ENCODE results near the gene CRAT.
A peak's percentile ranks its signal among the peaks of the same experiment; 100 is the strongest.

CRAT gene

DNA sequence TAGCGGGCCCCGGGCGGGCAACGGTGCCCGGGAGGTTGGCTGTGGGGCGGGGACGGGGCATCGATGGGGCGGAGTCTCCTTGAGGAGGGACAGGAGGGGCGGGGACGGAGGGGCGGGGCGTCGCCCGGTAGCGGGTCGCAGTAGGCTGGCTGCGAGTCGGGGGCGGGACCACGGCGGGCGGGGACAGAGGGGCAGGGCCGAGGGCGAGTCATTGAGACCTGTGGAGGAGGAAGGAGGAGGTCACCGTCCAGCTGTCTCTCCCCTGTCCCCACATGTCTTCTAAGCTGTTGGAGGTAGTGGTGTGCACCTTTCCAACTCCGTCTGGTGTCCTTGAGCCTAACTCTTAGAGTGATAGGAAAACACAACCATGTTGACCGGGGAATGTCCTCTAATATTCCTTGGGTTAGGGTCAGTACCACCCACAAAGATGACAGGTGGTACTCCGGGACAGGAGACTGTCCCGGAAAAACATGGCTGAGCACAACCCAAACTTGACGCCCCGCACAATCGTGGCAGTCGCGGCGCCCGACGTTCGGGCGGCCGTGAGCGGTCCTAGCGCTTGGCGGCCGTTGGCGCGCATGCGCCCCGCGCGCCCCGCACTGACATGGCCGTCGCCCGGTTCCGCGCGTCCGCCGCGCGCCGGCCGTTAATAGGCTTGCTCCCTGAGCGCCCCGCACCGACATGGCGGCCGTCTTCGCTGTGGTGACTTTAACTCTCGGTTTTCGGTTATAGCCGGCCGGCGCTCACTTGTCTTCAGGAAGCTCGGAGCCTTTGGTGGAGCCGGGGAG is at the start of gene CRAT, which contains the start of gene PTPA:
CRAT (minus strand) TSS at position 54 of the 788 bp plus-strand sequence. CDS start 284 bp downstream, outside the sequence.
PTPA (plus strand) TSS at position 676 of the 788 bp plus-strand sequence. CDS start 186 bp downstream, outside the sequence.
- DNase-seq: peak; percentile 78

DNA sequence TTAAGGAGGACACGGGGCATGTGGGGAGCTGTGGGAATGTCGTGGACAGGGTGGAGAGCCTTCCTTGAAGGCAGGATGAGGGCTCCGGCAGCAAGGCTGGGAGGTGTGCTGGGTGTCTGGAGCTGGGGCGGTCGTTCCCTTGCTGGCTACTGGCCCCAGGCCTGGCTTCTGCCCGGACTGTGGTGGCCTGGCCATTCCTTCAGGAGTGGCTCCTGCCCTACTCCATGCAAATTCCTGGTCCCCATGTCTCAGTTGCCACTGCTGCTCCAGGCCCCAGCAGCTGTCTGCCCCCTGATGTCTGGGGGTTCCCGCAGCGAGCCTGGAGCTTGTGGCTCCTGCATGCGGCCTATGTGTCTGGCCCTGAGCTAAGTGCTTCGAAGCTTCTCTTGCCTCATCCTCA is 45.6 kb upstream of the CRAT start:
- no peak for DNase-seq

DNA sequence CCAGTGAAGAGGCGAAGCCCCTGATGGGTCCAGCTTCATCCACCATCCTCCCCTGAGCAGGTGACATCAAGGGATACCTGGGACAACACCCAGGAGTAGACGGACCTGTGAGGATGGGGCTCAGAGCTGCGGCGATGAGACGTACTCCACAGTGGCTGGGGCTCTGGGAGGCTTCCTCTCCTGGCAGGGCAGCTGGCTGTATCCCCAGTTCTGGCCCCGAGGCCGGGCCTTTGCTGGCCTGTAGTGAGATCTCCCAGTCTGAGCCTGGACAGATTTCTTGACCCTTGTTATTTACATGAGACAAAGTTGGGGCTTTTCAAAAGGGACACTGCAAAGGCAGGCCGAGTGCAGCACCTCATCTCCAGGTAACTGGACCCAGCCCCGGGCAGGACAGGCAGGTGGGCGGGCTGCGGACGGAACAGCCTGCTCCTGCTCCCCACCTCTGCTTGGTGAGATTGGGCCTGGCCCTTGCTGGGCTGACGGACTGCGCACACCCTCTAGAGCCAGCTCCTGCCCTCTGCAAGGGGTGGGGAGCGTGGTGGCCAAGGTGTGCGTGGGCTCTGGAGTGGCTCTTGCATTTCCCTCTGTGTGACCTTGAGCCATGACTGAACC is 44.4 kb upstream of the CRAT start:
- DNase-seq: no peak

DNA sequence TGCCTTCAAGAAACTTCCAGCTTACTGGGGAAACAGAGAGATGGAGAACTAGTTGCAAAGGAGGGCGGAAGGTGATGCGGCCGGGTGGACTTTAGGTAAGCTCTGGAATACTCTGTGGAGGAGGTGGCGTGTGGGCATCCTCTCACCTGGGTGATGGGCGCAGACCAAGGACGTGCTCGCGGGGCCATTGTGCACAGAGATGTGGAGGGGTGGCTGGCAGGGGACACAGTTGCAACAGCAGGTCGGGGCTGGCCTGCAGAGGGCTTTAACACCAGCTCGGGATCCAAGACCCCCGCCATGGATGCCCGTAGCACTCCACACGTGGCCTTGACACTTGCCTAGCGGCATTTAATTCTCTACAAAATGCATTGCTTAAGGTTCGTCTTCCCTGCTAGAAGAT is 40.9 kb upstream of the CRAT start:
- no peak for DNase-seq

DNA sequence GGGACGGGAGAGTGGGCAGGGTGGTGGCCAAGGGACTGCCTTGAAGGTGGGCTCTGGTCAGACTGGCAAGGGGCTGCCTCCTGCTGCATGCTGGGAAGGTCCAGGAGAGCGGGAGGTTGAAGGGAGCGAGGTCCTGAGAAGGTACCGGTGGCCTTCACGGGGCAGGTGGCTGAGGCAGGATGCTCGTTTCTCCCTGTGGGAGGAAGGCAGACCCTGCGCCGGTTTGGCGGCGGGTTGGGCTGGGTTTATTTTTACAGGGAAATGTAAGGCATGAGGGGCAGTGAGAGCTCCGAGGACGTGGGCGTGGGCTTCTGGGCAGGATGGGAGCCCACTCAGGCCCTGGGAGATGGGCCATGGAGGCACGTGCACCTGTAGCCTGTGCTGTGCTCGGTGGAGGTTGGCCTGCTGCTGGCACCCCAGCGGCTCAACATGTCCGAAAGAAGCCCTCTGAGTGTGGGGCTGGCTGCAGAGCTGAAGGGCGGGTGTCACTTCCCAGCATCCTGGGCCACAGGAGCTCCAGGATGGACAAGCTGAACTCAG is 40.1 kb upstream of the CRAT start:
- no peak for DNase-seq

DNA sequence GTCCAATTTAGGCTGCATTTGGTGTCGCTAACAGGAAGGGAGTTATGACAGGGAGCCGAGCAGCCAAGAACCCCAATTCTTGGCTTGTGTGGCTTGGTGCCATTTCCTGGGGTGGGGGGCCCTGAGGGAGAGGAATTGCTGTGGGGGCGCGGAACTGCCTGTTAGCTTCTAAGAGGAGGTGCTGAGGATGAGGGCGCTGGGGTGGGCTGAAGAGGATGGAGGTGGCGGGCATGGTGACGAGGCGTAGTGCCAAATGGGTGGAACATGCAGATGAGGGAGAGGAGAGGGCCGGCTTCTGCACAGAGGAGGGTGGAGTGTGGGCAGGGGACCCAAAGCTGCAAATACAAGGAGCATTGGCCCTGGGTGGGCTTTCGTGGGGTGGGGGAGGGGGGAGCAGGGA is 39.5 kb upstream of the CRAT start:
- no peak for DNase-seq

DNA sequence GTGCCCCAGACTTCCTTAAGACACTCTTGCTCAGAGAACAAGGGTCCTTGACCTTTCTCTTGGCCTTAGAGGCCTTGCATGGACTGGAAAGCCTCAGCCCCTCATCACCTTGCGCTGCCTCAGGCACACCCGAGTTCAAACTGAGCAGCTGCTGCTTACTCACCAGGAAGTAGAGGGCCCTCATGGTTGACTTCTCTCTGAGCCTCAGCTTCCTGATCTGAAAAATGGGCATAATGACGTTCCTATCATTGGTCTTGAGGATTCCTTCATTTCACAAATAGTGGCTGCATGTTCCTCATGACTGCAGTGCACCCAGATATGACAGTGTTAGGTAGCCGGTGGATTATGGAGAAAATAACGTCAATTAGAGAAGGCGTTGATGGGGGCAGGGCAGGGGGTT is 38.8 kb upstream of the CRAT start:
- DNase-seq: no peak

DNA sequence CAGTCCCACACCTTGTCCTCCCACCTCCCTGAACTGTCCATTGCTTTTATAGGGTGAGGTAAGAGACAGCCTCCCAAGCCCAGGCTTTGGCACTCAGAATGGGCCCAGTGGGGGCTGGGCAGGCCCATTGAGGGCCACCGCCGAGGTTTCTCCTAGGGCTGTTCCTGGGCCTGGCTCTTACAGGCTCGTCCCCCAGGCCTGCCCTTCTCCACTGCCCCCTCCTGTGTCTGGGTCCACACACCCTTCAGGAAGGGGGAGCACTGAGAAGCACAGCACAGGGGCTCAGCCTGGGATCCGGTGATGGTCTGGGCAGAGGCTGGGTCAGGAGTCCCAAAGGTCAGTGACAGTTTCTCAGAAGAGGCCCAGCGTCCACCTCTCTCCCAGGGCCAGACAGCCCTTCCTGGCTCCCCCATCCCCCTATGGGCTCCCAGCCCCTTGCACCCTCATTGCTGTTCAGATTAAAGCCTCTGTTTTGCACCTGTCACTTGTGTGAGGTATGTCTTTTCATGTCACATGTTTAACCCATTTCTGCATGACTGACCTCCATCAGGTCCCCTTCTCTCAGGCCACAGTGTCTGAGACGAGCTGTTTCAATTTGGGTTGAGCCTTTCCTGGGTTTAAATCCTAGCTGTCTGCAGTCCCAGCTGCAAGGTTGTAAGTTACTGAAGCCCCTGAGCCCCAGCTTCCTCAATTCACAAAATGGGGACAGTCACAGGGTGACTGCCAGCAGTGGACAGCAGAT is 38.0 kb upstream of the CRAT start:
- DNase-seq: no peak

DNA sequence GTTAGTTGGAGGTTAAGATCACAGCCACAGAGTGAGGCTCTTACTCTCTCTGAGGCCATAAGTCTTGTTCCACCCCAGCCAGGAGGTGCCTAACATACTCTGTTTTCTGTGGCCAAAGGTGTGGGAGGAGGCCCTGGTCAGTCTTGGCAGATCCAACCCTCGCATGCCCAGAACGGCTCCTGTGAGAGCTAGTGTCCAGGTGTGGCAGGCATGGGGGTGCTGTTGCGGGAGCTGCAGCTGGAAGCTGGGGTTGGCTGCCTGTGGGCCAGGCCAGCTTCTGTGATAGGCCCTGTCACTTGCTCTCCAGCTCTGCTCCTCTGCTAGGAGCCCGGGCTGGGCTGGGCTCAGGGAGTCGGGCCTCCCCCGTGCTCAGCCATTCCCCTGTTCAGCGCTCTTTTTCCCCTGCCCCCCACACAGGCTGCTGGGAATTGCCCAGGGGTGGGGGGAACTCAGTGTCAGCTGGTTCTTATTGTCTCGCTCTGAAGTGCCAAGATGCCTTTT is 35.9 kb upstream of the CRAT start:
- DNase-seq: no peak

DNA sequence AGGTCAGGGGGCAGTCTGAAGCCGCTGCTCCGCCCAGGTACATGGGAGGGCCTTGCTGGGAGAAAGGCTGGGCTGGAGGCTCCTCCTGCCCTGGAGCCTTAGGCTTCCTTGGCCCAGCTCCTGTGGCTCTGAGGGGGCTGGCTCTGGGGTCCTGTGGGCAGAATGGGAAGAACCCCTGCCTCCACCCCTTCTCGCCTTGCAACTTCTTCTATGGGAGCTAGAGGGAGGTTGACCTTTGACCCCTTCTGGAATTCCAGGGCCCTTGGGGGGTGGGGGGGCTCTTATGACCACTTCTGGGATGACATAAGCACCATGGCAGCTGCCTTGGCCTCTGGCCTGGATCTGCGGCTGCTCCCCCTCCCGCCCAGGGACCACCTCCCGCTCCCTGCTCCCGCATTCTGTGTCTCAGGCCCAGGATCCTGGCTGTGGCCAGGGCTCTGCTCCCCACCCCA is 35.3 kb upstream of the CRAT start:
- no peak for DNase-seq

DNA sequence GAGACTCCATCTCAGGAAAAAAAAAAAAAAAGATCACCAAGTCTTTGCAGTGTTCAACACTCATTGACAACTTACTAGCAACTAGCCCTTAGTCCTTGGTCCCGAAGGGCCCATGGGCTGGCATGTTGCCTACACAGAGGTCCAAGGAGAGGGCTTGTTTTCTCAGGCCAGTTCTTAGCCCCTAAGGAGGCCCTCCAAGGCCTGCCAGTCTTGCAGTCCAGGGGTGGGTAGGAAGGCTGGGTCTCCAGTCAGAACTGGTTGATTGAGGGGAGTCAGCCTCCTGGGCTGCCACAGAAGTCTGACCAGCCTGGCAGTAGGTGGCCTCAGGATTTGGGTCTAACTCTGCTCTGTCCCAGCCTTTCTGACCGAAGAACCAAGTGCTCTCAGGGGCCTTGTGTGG is 34.7 kb upstream of the CRAT start:
- DNase-seq: no peak

DNA sequence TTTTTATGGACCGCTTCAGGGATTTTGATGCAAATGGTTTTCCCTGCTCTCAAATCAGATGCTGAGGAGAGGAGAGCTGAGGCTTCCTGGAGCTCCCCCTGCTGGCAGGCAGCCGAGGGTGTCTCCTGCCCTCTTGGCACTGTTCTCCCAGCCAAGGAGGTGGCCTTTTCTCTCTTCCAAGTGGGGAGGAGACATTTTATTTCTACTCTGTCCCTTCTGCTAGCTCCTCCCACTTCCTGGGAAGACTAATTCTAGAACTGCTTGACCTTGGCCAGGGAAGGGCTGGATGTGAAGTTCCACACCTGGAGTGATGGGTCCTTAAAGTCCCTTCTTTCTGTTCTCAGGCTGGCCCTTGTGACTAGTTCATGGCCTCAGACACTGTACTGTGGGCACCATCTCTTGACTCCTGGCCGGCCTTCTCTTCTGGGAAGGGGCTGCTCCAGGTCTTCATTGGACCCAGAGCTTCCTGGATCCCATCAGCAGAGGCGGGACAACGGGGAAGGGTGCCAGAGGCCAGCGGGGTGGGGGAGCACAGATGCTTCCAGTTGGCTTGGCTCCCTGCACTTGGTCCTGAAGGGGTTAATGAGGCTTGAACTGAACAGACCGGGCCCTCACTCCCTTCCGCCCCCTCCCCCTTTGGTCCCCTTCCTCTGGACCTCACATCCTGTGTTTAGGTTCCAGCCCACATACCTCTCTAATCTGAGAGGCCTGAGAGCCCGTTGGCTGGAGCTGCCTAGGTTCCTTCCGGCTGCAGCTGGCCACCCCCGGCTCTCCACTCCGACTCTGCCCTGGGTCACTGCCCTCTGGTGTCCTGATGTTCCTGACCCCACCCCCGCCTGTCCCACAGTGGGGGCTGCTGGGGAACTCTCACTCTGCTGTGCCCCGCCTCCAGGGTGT is 32.7 kb upstream of the CRAT start:
- DNase-seq: no peak

DNA sequence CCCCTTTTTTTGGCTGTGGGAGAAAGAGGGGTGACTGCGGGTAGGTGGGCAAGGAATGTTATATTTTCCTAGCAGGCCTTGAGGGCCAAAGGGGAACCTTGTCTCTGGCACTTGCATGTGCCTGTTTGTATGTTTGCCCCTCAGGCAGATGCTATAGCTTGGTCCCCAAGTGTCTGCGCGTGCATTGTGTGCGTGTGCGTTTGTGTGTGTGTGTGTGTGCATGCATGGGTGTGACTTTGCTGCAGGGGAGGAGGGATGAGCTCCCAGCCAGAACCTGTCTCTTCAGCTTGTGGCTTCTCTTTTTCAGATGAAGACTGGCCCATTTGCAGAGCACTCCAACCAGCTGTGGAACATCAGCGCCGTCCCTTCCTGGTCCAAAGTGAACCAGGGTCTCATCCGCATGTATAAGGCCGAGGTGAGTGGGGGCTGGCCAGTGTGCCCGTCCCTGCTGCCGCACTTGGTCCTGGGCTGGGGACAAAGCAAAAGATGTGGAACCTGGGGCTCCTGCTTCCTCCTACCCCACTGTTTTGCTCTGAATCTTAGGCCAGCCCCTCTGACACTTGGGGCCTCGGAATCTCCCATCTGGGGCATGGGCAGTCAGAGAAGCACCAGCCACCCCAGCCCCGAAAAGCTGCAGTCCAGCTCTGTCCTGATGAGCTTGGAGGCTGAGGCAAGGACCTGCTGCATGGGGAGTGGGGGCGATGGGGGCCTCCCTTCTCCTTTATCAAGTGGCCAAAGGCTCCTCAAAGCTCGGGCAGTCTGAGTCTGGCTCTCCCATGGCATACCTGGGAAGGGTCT is 31.7 kb upstream of the CRAT start:
- no peak for DNase-seq

DNA sequence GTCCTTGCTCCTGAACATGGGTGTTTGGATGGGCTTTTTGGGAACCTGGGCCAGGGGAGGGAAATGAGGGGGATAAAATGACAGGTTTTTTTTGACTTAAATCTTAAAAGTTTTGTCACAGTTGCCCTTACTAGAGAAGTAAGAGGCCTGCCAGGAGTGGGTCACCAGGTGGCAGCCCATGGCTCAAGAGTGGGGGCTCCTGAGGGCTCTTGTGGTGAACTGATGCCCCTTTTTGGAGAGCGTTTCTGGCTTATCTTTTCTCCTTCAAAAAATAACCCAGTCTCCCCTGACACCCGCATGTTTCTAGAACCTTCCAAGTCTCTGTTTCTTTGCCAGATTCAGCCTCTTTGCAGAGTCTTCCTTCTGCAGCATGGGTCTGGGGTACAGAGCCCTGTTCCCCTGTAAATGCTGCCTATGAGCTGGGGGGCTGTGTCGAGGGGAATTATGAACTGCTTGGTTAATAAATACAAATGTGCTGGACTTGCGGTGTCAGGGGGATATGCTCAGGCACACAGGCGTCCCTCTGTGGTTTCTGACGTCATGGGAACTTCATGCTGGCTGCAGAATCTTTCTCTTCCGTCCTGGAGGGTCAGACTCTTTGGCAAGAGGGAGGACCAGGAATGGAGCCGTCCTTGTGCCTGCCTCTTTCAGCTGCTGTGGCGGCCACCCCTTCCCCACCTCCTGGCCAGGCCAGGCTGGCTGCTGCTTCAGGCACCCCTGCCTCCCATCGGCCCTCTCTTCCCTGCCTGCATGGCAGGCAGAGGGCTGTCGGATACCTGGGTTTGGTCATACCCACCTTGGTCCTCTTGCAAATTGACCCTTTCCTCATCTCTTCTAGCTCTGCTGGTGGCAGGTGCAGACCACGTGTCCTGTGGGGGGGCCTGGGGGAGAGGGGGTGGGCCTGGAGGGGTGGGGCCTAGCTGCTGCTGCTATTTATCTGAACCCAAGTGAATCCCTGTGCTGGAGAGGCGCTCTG is 30.8 kb upstream of the CRAT start:
- no peak for DNase-seq

DNA sequence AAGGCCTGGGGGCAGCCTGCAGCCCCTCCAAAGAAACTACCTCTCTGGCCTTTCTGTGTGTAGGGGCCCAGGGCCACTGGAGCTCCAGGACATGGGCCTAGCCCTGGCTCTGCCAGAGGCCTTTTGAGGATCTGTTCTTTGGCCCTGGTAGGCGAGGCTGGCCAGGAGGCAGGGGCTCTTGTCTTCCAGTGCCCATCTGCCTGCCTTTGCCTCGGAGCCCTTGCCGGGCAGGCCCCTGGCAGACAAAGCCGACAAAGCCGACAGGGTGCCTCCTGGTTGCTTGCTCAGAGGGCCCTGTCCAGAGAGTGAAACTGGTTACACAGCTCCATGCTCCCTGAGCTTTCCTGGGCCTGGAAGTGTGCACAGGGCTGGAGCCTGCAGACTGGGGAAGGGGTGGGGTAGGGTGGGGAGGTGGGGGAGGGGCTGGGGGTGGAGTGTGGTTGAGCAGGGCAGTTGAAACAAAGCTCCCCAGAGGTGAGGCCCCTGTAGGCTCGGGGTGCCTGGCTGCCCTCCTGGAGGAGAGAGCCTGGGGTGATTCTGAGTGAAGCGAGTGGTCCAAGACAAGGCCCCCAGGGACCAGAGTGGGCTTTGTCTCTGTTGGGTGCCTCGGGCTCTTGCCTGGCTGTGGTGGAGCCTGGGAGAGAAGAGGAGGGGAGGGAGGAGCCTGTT is 29.9 kb upstream of the CRAT start:
- no peak for DNase-seq

DNA sequence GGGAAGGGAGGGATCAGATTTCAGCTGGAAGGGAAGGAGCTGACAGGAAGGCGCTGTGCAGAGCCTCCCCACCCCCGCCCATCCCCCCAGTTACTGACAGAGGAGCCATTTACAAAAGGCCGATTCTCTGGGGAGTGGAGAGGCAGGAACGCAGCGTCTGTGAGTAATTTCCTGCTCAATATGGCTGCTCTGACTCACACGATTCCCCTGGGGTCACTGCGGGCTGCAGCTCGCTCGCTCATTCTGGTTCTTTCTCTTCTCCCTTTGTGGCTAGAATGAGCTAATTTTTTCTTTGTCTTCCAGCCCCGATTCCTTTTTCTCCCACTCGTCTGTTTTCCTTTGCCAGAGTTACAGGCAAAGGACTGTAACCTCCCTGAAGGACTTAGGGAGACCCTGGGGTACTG is 29.4 kb upstream of the CRAT start:
- no peak for DNase-seq

DNA sequence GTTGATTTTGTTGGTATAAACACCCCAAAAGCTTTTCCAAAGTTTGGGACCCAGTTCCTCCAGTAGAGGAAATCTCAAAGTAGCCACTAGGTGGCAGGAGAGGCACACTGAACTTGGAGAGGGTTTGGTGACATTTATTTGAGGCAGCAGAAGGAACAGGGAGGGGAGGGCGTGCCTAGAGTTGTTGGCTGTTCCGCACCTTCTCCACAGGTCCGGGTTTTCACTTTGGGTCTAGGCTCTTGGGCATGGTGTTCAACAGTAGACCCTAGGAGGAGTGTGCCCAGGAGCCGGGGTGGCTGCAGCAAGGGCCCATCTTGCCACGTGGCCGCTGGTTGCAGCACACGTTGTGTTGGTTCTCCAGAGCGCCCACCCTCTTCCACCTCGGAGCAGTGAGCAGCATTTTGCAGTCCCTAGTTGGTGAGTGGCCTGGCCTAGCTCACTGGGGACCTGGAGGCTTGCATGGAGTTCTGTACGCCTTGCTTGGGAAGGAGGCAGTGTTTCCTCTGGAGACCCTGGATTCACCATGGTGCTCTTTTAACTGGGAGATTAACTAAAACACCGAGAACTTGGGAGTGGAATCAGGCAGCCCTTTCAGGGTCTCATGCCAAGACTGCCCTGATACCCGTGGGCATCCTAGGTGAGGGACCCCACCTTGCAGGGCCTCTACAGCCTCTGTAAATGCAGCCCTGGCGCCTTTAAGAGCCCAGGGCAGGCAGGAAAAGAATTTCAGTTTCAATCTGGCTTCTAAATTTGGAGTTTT is 28.8 kb upstream of the CRAT start:
- peak; percentile 53 for DNase-seq

DNA sequence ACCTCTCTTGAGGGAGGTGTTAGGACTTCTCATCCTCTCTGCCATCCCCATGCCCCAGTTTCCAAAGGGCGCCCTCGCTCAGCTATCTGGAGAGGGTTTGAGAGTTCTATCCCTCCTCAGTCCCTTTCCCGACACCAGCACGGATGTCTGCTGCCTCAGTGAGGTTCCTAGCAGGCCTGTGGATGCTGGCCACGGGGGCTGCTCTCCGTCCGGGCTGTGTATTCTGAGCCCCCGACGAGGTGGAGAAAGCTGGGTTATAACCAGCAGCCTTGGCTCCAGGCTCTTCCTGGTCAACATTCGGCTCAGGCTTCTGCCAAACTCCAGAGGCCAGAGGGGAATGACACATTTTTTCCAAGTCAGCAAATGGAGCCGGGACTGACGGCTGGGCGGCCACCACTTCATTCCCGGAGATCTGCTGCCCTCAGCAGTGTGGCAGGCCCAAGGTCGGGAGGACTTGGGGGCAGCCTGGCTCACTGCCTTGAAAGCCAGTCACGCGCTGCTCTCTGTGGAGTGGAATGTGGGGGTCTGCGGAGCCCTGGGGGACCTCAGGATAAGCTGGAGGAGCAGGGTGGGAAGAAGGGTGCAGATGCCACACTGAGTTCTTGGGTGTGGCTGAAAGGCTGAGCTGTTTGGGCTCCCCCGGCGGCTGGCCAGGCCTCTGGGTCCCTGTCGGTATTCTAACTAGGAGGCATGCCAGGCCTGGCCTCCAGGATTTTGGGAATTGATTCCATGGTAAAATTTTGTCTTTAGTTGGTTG is 28.1 kb upstream of the CRAT start:
- no peak for DNase-seq

All from NCI-H748 treated with DMSO at 0.1 percent for 48 hours (cell line).